Glomerular visceral epithelial cell (primary cell): ENCODE measurements around the gene R3HCC1L.

Source experiments
- DNase-seq: peaks from one replicate; pipeline ENCODE4 v3.0.0-alpha.2; 2016; ENCODE audit errors: extremely low spot score

R3HCC1L gene

GRCh38 chr10:98231417-98231816, 97.0 kb downstream of the R3HCC1L start:
- no peak for DNase-seq

- no peak for DNase-seq
Measured at GRCh38 chr10:98235846-98236245, 101.4 kb downstream of the R3HCC1L start.

- no peak for DNase-seq
Measured at GRCh38 chr10:98236862-98237261, 102.4 kb downstream of the R3HCC1L start.

- no peak for DNase-seq
Measured at GRCh38 chr10:98238391-98238790, 103.9 kb downstream of the R3HCC1L start.

- DNase-seq: no peak
Measured at GRCh38 chr10:98240524-98240923, 106.1 kb downstream of the R3HCC1L start.

- DNase-seq: peak; percentile 35
Measured at GRCh38 chr10:98242823-98243222, 108.4 kb downstream of the R3HCC1L start.

- DNase-seq: no peak
Measured at GRCh38 chr10:98244141-98244540, 109.7 kb downstream of the R3HCC1L start.

- no peak for DNase-seq
Measured at GRCh38 chr10:98244586-98244985, 110.1 kb downstream of the R3HCC1L start.

- DNase-seq: peak; percentile 72
Measured at GRCh38 chr10:98246911-98247805, 112.7 kb downstream of the R3HCC1L start.

- DNase-seq: no peak
Measured at GRCh38 chr10:98248018-98248417, 113.6 kb downstream of the R3HCC1L start.

- no peak for DNase-seq
Measured at GRCh38 chr10:98249134-98249533, 114.7 kb downstream of the R3HCC1L start.

- no peak for DNase-seq
Measured at GRCh38 chr10:98251399-98251798, 116.9 kb downstream of the R3HCC1L start.

GRCh38 chr10:98252464-98252863, 118.0 kb downstream of the R3HCC1L start:
- no peak for DNase-seq

GRCh38 chr10:98253499-98253898, 119.0 kb downstream of the R3HCC1L start:
- DNase-seq: no peak

- DNase-seq: no peak
Measured at GRCh38 chr10:98254234-98254974, 119.9 kb downstream of the R3HCC1L start.

GRCh38 chr10:98255146-98255877, 120.9 kb downstream of the R3HCC1L start:
- no peak for DNase-seq

- no peak for DNase-seq
Measured at GRCh38 chr10:98256692-98257091, 122.2 kb downstream of the R3HCC1L start.

GRCh38 chr10:98257198-98257597, 122.7 kb downstream of the R3HCC1L start:
- no peak for DNase-seq

GRCh38 chr10:98257961-98258360, 123.5 kb downstream of the R3HCC1L start:
- DNase-seq: no peak

- no peak for DNase-seq
Measured at GRCh38 chr10:98258683-98259454, 124.4 kb downstream of the R3HCC1L start.

- DNase-seq: no peak
Measured at GRCh38 chr10:98259606-98260315, 125.3 kb downstream of the R3HCC1L start.
